Esophagus squamous epithelium (tissue), 5 donors: Measurements from ENCODE around the gene HORMAD2. TPM values are rescaled to one million over a fixed set of nuclear protein-coding genes. Genes with fewer than 3 reads are reported as not detected.

Source experiments
- DNase-seq: peaks from one replicate; lab custom pipeline; 2025; lab: John Stamatoyannopoulos, UW
- H3K27ac ChIP-seq, 4 donors: fragments of 200-600 bp; sonication (generic); one replicate each; pipeline ENCODE4 v1.5.1; 2016 to 2019; ENCODE audit warnings: mild to moderate bottlenecking in 1 of 4
- H3K27me3 ChIP-seq, 4 donors: fragments of 200-600 bp; sonication (generic); 1 replicate in 3 of 4; 2 replicates in 1 of 4; pipeline versions ENCODE4 v1.5.1 to v1.6.0; 2017 to 2021; ENCODE audit warnings: antibody characterized with exemption in 1 of 4
- H3K36me3 ChIP-seq, 3 donors: fragments of 200-600 bp; sonication (generic); one replicate each; pipeline ENCODE4 v1.5.1; 2016 to 2019
- H3K4me1 ChIP-seq, 3 donors: fragments of 200-600 bp; sonication (generic); one replicate each; pipeline ENCODE4 v1.5.1; 2017 to 2019
- H3K4me3 ChIP-seq, 4 donors: fragments of 200-600 bp; sonication (generic); 1 replicate in 3 of 4; 2 replicates in 1 of 4; pipeline ENCODE4 v1.5.1; 2016 to 2019; ENCODE audit warnings: mild to moderate bottlenecking in 2 of 4, moderate library complexity in 1 of 4
- H3K9me3 ChIP-seq, 3 donors: fragments of 200-600 bp; sonication (generic); one replicate each; pipeline ENCODE4 v1.5.1; 2016 to 2019
- CTCF ChIP-seq, 6 experiments: fragments of 450-650 bp in 4 of 6; fragments of 200-600 bp in 2 of 6; sonication (generic) in 2 of 6; IDR thresholded peaks; one replicate each; pipeline ENCODE4 v1.5.1; 2016 to 2019; ENCODE audit warnings: antibody characterized with exemption in 6 of 6, mild to moderate bottlenecking in 4 of 6, moderate library complexity in 4 of 6
- POLR2A ChIP-seq, 4 donors: fragments of 450-650 bp; IDR thresholded peaks; one replicate each; pipeline ENCODE4 v1.6.1; 2017; ENCODE audit warnings: antibody characterized with exemption in 4 of 4, mild to moderate bottlenecking in 4 of 4, moderate library complexity in 3 of 4
- WGBS, 2 donors: methylation state at CpG; one replicate each; pipeline ENCODE4 v1.1.5; 2018; 5-methylcytosine and 5-hydroxymethylcytosine counted together
- intact Hi-C: fragments of 100-400 bp; cut with DNase I; formaldehyde crosslinking; loops from one replicate; pipeline ENCODE4 v1.15.0; 2022
- total RNA-seq, 4 donors: library from RNA; depleted of rRNA; stranded (reverse); fragments of >200 nt; gene quantifications; one replicate each; pipeline ENCODE4 v1.1.0, GENCODE V29; 2016
- donor health status: DM: yes; HTN: yes; CAD: no.

HORMAD2 gene
- total RNA-seq, 4 donors from 2014 or later, result not detected

- 74 to 92% methylated on average over 4 of the region's 4 CpGs for WGBS, 2 donors
- Histone ChIP-seq H3K4me3 (no peak overlapping the region), H3K27me3 (no peaks in the 10 kb centered on the region), H3K27ac (no peak overlapping the region), H3K9me3 (no peaks in the 10 kb centered on the region), H3K4me1 (no peaks in the 10 kb centered on the region), H3K36me3 (no peaks in the 10 kb centered on the region)
- TF ChIP-seq POLR2A (IDR thresholded peaks at IDR 0.05), result no peak
- TF ChIP-seq CTCF (IDR thresholded peaks at IDR 0.05), result no peak
- intact Hi-C loops, result no loop called here
- DNase-seq, result no peak
Observed at GRCh38 chr22:30132290-30132996, 52.2 kb downstream of the HORMAD2 start.

GRCh38 chr22:30140414-30140813 is 60.1 kb downstream of the HORMAD2 start:
- Histone ChIP-seq H3K9me3 (peaks cover 0 to 12% (median 9%) of the 10 kb centered on the region in 3 donors), H3K4me3 (no peak overlapping the region), H3K27me3 (peaks cover 0 to 8% (median 0%) of the 10 kb centered on the region in 4 donors), H3K4me1 (no peaks in the 10 kb centered on the region), H3K27ac (no peak overlapping the region), H3K36me3 (no peaks in the 10 kb centered on the region)
- no peak for DNase-seq
- intact Hi-C loops, result no loop called here
- TF ChIP-seq POLR2A (IDR thresholded peaks at IDR 0.05) (no peak), CTCF (IDR thresholded peaks at IDR 0.05) (no peak)

- WGBS, 2 donors, result 64 to 86% methylated on average over 2 of the region's 2 CpGs
- Histone ChIP-seq H3K36me3 (no peaks in the 10 kb centered on the region), H3K27ac (no peak overlapping the region), H3K4me3 (no peak overlapping the region), H3K9me3 (peaks cover 0 to 12% (median 9%) of the 10 kb centered on the region in 3 donors), H3K4me1 (no peaks in the 10 kb centered on the region), H3K27me3 (peaks cover 0 to 16% (median 0%) of the 10 kb centered on the region in 4 donors)
- no peak for DNase-seq
- intact Hi-C loops, result no loop called here
- TF ChIP-seq POLR2A (IDR thresholded peaks at IDR 0.05), result no peak
- TF ChIP-seq CTCF (IDR thresholded peaks at IDR 0.05), result no peak
Observed at GRCh38 chr22:30143265-30143664, 63.0 kb downstream of the HORMAD2 start.

GRCh38 chr22:30144391-30144790 is 64.1 kb downstream of the HORMAD2 start:
- Histone ChIP-seq H3K27me3 (peaks cover 0 to 16% (median 0%) of the 10 kb centered on the region in 4 donors), H3K4me1 (no peaks in the 10 kb centered on the region), H3K36me3 (no peaks in the 10 kb centered on the region), H3K27ac (no peak overlapping the region), H3K9me3 (peaks cover 0 to 12% (median 9%) of the 10 kb centered on the region in 3 donors), H3K4me3 (no peak overlapping the region)
- intact Hi-C loops, result no loop called here
- no peak for DNase-seq
- WGBS, 2 donors, result 73 to 82% methylated on average over 2 to 5 of the region's 5 CpGs
- TF ChIP-seq POLR2A (IDR thresholded peaks at IDR 0.05), result no peak
- TF ChIP-seq CTCF (IDR thresholded peaks at IDR 0.05), result no peak

- Histone ChIP-seq H3K27me3 (peaks cover 0 to 9% (median 0%) of the 10 kb centered on the region in 4 donors), H3K4me3 (no peak overlapping the region), H3K9me3 (no peaks in the 10 kb centered on the region), H3K36me3 (no peaks in the 10 kb centered on the region), H3K4me1 (no peaks in the 10 kb centered on the region), H3K27ac (no peak overlapping the region)
- intact Hi-C loops, result no loop called here
- 67 to 85% methylated on average over 1 of the region's 1 CpG for WGBS, 2 donors
- TF ChIP-seq CTCF (IDR thresholded peaks at IDR 0.05), result no peak
- no peak for TF ChIP-seq POLR2A (IDR thresholded peaks at IDR 0.05)
- DNase-seq, result no peak
Observed at GRCh38 chr22:30150212-30150611, 69.9 kb downstream of the HORMAD2 start.
